ENCODE measurements around the gene USP6NL. TPM values are rescaled to one million over a fixed set of nuclear protein-coding genes. Genes with fewer than 3 reads are reported as not detected.

The USP6NL gene
- total and polyA plus RNA-seq, 7 donors: 1.8 to 5.4 (median 2.9) TPM

GRCh38 chr10:11570751-11571150 lies 40.7 kb downstream of the USP6NL start:
- intact Hi-C loops (cut with DNase I): no loop called here
- TF ChIP-seq CTCF (IDR thresholded peaks at IDR 0.05): no peak
- WGBS, 3 donors: 88 to 91% (median 90%) methylated on average over 5 of the region's 5 CpGs
- Histone ChIP-seq H3K36me3 (ENCODE audit: insufficient read depth in 1 of 2, low read depth in 1 of 2) (no peaks in the 10 kb centered on the region), H3K4me3 (no peak overlapping the region), H3K27ac (no peak overlapping the region), H3K4me1 (no peaks in the 10 kb centered on the region), H3K9me3 (no peaks in the 10 kb centered on the region), H3K27me3 (ENCODE audit: insufficient read depth in 3 of 3, low read length in 2 of 3) (no peaks in the 10 kb centered on the region)
- ATAC-seq: no peak
- no peak for DNase-seq

- H3K27ac ChIP-seq: no peak overlapping the region
- 82 to 90% (median 85%) methylated on average over 6 of the region's 6 CpGs for WGBS, 3 donors
- H3K36me3 ChIP-seq (ENCODE audit: insufficient read depth in 1 of 2, low read depth in 1 of 2): no peaks in the 10 kb centered on the region
- H3K4me1 ChIP-seq: no peaks in the 10 kb centered on the region
- H3K4me3 ChIP-seq: no peak overlapping the region
- TF ChIP-seq CTCF (IDR thresholded peaks at IDR 0.05): no peak
- no peak for ATAC-seq
- no peaks in the 10 kb centered on the region for H3K9me3 ChIP-seq
- intact Hi-C loops (cut with DNase I): no loop called here
- DNase-seq: no peak
- H3K27me3 ChIP-seq (ENCODE audit: insufficient read depth in 3 of 3, low read length in 2 of 3): no peaks in the 10 kb centered on the region
Measured at GRCh38 chr10:11569471-11569870, 42.0 kb downstream of the USP6NL start.

- Histone ChIP-seq H3K36me3 (ENCODE audit: insufficient read depth in 1 of 2, low read depth in 1 of 2) (no peaks in the 10 kb centered on the region), H3K27me3 (ENCODE audit: insufficient read depth in 3 of 3, low read length in 2 of 3) (no peaks in the 10 kb centered on the region), H3K27ac (no peak overlapping the region), H3K4me1 (no peaks in the 10 kb centered on the region), H3K9me3 (no peaks in the 10 kb centered on the region), H3K4me3 (no peak overlapping the region)
- 97 to 100% (median 98%) methylated on average over 1 of the region's 1 CpG for WGBS, 3 donors
- no peak for DNase-seq
- TF ChIP-seq CTCF (IDR thresholded peaks at IDR 0.05): no peak
- ATAC-seq: no peak
- intact Hi-C loops (cut with DNase I): no loop called here
Measured at GRCh38 chr10:11568578-11568977, 42.9 kb downstream of the USP6NL start.

- H3K9me3 ChIP-seq: no peaks in the 10 kb centered on the region
- H3K27ac ChIP-seq: no peak overlapping the region
- no peaks in the 10 kb centered on the region for H3K27me3 ChIP-seq (ENCODE audit: insufficient read depth in 3 of 3, low read length in 2 of 3)
- ATAC-seq: no peak
- no peaks in the 10 kb centered on the region for H3K36me3 ChIP-seq (ENCODE audit: insufficient read depth in 1 of 2, low read depth in 1 of 2)
- H3K4me3 ChIP-seq: no peak overlapping the region
- no peak for TF ChIP-seq CTCF (IDR thresholded peaks at IDR 0.05)
- 91 to 96% (median 94%) methylated on average over 3 of the region's 3 CpGs for WGBS, 3 donors
- DNase-seq: no peak
- intact Hi-C loops (cut with DNase I): no loop called here
- H3K4me1 ChIP-seq: no peaks in the 10 kb centered on the region
Measured at GRCh38 chr10:11564741-11565140, 46.7 kb downstream of the USP6NL start.

GRCh38 chr10:11563936-11564335 lies 47.5 kb downstream of the USP6NL start:
- intact Hi-C loops (cut with DNase I): no loop called here
- Histone ChIP-seq H3K4me1 (no peaks in the 10 kb centered on the region), H3K27me3 (ENCODE audit: insufficient read depth in 3 of 3, low read length in 2 of 3) (no peaks in the 10 kb centered on the region), H3K36me3 (ENCODE audit: insufficient read depth in 1 of 2, low read depth in 1 of 2) (no peaks in the 10 kb centered on the region), H3K9me3 (no peaks in the 10 kb centered on the region), H3K27ac (no peak overlapping the region), H3K4me3 (no peak overlapping the region)
- DNase-seq: no peak
- TF ChIP-seq CTCF (IDR thresholded peaks at IDR 0.05): no peak
- no peak for ATAC-seq
- WGBS, 3 donors: 51 to 55% (median 52%) methylated on average over 2 of the region's 2 CpGs

All from psoas muscle (tissue), 8 donors.